HG03108 (cell line): ENCODE results near the gene ABCF2.

Source experiments
- ATAC-seq: cut with Tn5 transposase; IDR thresholded peaks from one replicate; pipeline ENCODE4 v1.9.1; 2021; ENCODE audit warnings: moderate library complexity; ENCODE audit not compliant: unreplicated experiment

ABCF2 gene

DNA sequence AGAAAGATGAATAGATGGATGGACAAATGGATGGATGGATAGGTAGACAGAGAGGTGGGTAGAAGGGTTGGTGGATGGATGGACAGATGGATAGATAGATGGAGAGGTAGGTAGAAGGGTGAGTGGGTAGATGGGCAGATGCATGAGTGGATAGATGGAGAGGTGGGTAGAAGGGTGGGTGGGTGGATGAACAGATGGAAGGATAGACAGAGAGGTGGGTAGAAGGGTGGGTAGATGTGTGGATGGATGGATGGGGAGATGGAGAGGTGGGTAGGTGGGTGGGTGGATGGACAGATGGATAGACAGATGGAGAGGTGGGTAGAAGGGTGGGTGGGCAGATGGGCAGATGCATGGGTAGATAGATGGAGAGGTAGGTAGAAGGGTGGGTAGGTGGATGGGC, 29.1 kb downstream of the ABCF2 start:
- ATAC-seq, result no peak

GRCh38 chr7:151195616-151196450, 31.2 kb downstream of the ABCF2 start:
- ATAC-seq, result no peak

GRCh38 chr7:151194188-151194587, 32.8 kb downstream of the ABCF2 start:
- no peak for ATAC-seq

- ATAC-seq, result no peak
These were observed 33.6 kb downstream of the ABCF2 start for GRCh38 chr7:151193203-151193978.

DNA sequence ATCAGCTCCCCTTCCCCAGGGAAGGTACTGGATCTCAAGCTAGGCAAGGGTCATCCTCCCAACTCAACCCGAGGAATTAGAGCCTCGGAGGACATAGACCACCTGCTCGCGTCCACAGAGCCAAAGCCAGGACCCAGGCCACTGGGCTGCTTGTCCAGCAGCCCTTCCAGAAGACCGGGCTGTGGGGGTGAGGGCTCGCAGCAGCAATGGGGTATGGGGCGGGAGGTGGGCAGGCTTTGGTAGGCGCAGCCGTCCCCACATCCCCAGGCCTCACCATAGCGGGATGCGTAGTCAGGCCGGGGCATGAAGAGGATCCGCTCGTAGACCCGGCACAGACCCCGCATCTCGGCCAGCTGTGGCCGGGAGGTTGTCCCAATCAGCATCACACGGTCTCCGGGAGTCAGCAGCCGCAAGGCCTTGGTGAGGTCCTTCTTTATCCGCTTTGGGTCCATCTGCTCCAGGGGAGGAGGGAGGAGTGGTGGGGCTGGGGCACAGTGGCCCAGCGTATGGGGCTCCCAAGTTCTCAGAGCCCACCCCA, 34.9 kb downstream of the ABCF2 start:
- no peak for ATAC-seq

DNA sequence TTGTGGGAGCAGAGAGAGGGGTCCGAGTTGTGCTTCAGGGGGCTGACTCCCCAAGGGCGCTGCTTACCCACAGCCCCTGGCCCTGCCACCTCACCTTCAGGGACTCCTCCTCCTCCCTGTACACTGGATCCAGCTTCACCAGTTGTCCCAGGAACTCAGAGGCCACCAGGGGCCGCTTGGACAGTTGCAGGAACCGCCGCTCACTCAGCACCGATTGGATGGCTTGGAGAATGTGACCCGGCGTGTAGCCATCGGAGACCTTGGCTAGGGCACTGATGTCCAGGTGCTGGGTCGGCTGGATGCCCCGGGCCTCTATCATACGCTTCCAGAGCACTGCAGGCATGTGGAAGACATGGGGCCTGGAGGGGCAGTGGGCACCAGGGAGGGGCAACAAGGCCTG, 35.5 kb downstream of the ABCF2 start:
- no peak for ATAC-seq

DNA sequence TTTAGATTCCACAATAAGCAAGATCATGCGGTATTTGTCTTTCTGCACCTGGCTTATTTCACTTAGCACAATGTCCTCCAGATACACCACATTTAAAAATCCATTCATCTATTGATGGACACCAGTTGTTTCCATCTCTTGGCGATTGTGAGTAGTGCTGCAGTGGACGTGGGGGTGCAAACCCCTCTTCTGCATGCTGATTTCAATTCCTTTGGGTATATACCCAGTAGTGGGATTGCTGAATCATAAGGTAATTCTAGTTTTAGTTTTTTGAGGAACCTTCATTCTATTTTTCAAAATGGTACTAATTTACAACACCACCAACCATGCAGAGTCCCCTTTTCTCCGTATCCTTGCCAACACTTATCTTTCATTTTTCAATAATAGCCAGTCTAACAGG, 38.0 kb downstream of the ABCF2 start:
- ATAC-seq, result no peak

DNA sequence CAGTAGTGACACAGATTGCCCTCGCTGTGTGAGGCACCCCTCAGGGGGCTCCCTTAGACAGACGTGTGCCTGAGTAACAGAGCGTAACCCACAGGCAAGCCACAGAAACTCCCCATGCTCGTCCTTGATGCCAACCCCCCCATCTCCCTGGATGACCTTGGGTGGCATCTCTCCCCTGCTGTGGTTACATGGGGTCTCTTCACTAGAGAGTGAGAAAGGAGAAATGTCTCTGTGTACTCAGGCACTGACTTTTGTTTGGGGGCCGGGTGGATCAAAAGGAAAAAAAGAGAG, 38.8 kb downstream of the ABCF2 start:
- ATAC-seq, result no peak

- no peak for ATAC-seq
These were observed 39.4 kb downstream of the ABCF2 start for GRCh38 chr7:151187409-151188251.

- no peak for ATAC-seq
These were observed 40.2 kb downstream of the ABCF2 start, which contains the start of gene ASB10 for GRCh38 chr7:151186640-151187408. Gene ASB10 (minus strand): TSS chr7:151187250. CDS start chr7:151187130, 120 bp downstream.

DNA sequence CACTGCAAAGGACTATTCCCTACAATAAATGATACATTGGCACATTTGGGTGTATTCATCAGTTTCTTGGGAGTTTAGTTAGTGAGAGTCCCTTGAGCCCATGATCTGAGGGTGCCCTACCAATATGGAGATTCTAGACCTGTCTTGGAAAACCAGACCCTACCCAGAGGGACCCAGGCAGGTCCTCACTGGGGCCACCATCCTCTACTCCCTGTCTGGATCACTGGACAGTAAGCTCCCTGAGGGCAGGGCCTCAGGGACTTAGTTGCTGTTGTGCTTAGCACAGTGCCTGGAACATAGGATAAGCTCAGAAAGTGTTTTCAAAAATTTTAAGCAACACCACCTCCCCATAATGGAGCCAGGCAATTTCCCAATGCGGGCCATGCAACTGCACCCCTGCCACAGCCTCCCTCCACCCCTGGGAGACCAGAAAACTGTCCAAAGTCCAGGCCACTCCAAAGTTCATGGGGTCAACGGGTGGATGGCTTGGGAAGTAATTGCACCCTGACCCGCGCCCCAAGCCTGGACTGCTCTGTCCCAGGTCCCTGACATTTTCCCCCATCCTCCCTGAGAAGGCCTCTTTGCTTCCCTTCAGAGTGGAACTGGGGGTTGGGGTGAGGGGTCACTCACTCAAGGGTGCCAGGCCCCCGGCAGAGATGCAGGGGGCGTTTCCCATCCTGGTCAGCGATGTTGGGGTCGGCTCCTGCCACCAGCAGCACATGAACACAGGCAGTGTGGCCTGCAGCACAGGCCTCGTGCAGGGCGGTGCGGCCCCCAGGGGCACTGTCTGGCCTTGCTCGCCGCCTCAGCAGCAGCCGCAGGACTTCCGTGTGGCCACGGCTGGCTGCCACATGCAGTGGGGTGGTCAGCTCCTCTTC, 41.0 kb downstream of the ABCF2 start:
- ATAC-seq, result no peak

DNA sequence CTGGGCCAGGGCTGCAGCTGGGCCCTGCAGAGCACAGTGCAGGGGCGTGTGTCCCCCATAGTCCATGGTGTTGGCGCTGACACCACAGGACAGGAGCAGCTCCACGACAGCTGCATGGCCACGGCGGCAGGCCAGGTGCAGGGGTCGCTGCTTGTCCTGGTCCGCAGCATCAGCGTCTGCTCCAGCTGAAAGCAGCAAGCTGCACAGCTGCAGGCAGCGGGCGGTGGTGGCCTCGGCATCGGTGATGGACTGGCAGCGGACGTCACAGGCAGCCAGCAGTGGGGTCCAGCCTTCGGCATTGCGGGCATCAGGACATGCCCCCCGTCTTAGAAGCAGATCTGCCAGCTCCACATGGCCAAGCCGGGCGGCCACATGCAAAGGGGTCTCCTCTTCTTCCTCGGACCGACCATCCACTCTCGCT, 46.0 kb downstream of the ABCF2 start:
- ATAC-seq, result no peak

DNA sequence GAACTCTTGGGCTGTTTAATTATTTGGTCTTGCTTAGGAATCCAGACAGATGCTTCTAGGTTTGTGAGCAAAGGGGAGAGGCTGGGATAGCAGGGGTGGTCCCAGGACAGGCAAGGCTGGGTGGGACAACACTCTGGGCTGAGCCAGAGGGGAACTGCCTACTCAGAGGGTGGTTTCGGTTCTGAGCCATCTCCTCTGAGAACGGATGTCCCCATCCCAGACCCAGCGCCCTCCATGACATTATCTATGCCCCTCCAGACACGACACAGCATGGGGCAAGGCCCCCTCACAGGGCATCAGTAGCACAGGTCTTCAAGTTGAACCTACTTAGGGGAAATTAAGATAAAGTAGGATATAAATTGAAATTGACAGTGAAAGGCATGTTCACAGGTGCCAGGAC, 47.1 kb downstream of the ABCF2 start:
- no peak for ATAC-seq

DNA sequence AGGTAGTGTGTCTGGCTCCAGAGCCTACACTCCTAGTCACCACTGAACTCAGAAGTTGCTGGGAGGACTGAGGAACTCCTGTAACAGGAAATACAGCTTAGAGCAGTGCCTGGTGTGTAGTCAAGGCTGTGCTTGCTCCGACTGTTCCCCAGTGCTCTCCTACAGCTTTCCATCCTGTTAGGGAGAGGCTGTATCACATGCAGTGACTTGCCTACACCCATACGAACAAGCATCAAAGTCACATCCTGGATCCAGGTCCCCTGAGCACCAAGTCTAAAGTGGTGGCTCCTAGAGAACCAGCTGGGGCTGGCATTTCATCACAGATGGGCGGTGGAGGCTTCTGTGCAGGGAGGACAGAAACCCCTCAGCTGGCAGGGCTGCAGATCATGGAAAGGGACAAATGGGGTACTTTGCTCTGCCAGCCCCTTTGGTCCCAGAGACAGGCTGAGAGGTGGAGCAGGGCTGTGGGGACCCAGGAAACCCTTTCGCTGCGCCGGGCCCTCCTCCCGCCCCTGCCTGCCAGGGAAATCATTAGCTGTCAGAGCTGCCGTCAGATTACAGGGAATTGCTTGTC, 47.6 kb downstream of the ABCF2 start:
- ATAC-seq, result no peak

DNA sequence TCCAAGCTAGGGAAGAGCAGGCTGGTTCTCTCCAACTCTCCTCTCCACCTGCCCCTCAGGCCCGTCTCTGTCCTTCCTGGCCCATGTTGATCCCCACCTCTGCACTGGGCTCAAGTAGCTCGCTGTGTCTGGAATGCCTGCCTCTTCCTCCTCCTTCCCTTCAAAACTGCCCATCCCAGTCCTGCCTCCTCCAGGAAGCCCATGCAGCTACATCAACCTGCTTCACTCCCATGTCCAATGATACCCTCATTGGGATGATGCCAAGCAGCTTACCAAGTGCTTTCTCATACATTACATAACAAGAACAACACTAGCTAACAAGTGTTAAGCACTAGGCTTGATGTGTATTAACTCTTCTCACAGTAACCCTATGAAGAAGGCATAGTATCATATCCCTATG, 48.2 kb downstream of the ABCF2 start:
- no peak for ATAC-seq

DNA sequence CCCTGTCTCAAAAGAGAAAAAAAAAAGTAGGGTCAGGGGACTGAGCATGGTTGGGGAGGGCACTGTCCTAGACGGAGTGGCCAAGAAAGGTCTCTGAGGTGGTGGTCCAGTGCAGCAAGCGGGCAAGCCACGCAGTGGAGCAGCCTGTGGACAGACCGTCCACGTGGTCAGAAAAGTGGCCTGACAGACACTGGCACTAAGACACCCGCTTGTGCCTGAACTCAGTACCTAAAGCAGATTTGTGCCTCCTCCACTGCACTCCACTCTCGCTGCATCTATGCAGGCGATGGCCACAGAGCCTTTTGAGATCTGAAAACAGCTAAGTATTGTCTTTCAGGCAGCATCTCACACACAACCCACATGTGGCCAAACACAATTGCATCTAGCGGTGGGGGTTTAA, 48.8 kb downstream of the ABCF2 start:
- ATAC-seq, result no peak

DNA sequence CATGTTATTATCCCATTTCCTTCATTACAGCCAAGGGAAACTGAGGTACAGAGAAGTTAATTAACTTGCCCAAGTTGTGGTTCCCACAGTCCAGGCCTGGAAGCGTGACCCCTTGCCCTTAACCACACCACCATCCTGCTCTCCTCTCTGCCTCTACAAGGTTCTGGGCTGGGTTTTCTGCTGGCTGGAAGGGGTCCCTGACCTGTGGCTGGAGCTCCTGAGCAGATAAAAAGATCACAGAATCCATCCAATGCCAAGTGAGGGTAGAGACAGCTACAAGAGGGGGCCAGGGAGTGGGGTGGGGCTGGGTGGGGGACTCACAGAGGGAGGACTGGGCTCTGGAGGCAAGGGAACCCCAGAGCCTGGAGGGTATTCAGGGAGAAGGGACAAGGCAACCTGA, 49.7 kb downstream of the ABCF2 start:
- ATAC-seq, result no peak

GRCh38 chr7:151176401-151176800, 50.6 kb downstream of the ABCF2 start:
- ATAC-seq, result no peak

DNA sequence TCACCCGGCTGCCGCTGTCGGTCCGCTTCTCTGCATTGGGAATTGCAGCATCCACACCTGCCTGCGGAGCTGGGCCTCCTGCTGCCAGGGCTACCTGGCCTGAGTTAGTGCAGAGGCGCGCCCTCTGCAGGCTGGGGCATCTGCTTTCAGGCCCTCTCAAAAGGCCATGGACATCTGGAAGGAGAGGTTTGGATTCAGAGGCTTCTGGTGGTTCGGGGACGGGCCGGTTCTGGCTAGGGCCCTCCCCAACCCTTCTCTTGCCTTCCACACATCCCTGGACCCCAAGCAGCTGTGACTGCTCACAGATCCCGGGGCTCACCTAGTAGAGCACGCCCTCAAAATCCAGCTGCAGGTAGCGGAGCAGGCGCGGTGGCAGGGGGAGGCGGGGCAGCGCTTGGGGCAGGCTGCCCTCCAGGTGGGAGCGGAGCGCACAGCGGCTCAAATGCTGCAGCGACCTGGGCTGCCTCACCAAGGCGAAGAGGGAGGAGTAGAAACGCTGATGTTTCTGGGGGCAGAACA, 51.2 kb downstream of the ABCF2 start:
- no peak for ATAC-seq
